MCF 10A (cell line): ENCODE results near the gene LOXHD1. TPM values are rescaled to one million over a fixed set of nuclear protein-coding genes. Genes with fewer than 3 reads are reported as not detected.

Experiments used
- BruUV-seq: library from RNA; stranded (reverse); fragments of 400-500 nt; replicated peaks from 2 replicates; lab custom pipeline; 2021; lab: Mats Ljungman, UMichigan
- CTCF ChIA-PET: fragments of 300-600 bp; sonication (Branson Sonifier 250); formaldehyde crosslinking; extraction: SDS; loops from one replicate; lab custom pipeline; 2021; ENCODE audit warnings: antibody characterized with exemption, inconsistent platforms; lab: Yijun Ruan, JAX
- POLR2A ChIA-PET: fragments of 300-600, 350-650 bp; sonication (Branson Sonifier 250); formaldehyde crosslinking; extraction: SDS; loops from one replicate; lab custom pipeline; 2020; ENCODE audit warnings: antibody characterized with exemption, inconsistent platforms; lab: Yijun Ruan, JAX
- DNase-seq: peaks from one replicate; pipeline ENCODE4 v3.0.0-alpha.2; 2018; ENCODE audit not compliant: unreplicated experiment
- H3K27ac Mint-ChIP-seq: one replicate; pipeline ENCODE4 v1.8.0; 2022; ENCODE audit warnings: mild to moderate bottlenecking, low read depth, mixed read lengths; ENCODE audit not compliant: unreplicated experiment
- H3K27me3 Mint-ChIP-seq: one replicate; pipeline ENCODE4 v1.8.0; 2022; ENCODE audit warnings: mixed read lengths; ENCODE audit not compliant: insufficient read depth, unreplicated experiment
- H3K36me3 Mint-ChIP-seq: one replicate; pipeline ENCODE4 v1.8.0; 2022; ENCODE audit warnings: mild to moderate bottlenecking, moderate library complexity, mixed read lengths; ENCODE audit not compliant: insufficient read depth, unreplicated experiment
- H3K4me1 Mint-ChIP-seq: one replicate; pipeline ENCODE4 v1.8.0; 2022; ENCODE audit warnings: mixed read lengths; ENCODE audit not compliant: insufficient read depth, unreplicated experiment
- H3K4me3 Mint-ChIP-seq: one replicate; pipeline ENCODE4 v1.8.0; 2022; ENCODE audit warnings: mild to moderate bottlenecking, moderate library complexity, mixed read lengths; ENCODE audit not compliant: unreplicated experiment
- H3K9me3 Mint-ChIP-seq: one replicate; pipeline ENCODE4 v1.8.0; 2022; ENCODE audit warnings: mixed read lengths; ENCODE audit not compliant: unreplicated experiment
- CTCF ChIP-seq: fragments of 200-600 bp; IDR thresholded peaks from one replicate; pipeline ENCODE4 v1.8.0; 2022; ENCODE audit warnings: antibody characterized with exemption, mild to moderate bottlenecking; ENCODE audit not compliant: unreplicated experiment
- intact Hi-C: fragments of 100-400 bp; cut with micrococcal nuclease; formaldehyde crosslinking; loops from 2 replicates; pipeline ENCODE4 v1.14.1; 2022
- total RNA-seq: library from RNA; stranded (reverse); gene quantifications from 2 replicates; pipeline ENCODE4 v1.2.3, GENCODE V29; 2022

The LOXHD1 gene
- total RNA-seq, 1 experiment from 2014 or later, result not detected

GRCh38 chr18:46541626-46542189 is 115.3 kb downstream of the LOXHD1 start:
- BruUV-seq, result no TSS peak
- H3K4me1 Mint-ChIP-seq, result peaks cover 5% of the 10 kb centered on the region
- intact Hi-C loops, result loop anchor here (1.0 kb wide), 1 partner anchor 44 kb away; no protein-coding TSS in a partner anchor
- no peak overlapping the region for H3K4me3 Mint-ChIP-seq
- peaks cover 8% of the 10 kb centered on the region for H3K9me3 Mint-ChIP-seq
- no peak for TF ChIP-seq CTCF
- ChIA-PET CTCF (interaction anchor here (0.6 kb wide), 1 partner anchor 1972 kb away, joined by 3 read pairs; no protein-coding TSS in a partner anchor), POLR2A (no interaction called here)
- DNase-seq, result no peak
- no peaks in the 10 kb centered on the region for H3K36me3 Mint-ChIP-seq
- no peak overlapping the region for H3K27ac Mint-ChIP-seq
- peaks cover 11% of the 10 kb centered on the region for H3K27me3 Mint-ChIP-seq

GRCh38 chr18:46538376-46538775 is 118.6 kb downstream of the LOXHD1 start:
- Mint-ChIP-seq H3K27ac (no peak overlapping the region), H3K4me3 (no peak overlapping the region), H3K27me3 (peaks cover 16% of the 10 kb centered on the region), H3K36me3 (no peaks in the 10 kb centered on the region), H3K4me1 (peaks cover 11% of the 10 kb centered on the region), H3K9me3 (peaks cover 8% of the 10 kb centered on the region)
- BruUV-seq, result no TSS peak
- DNase-seq, result no peak
- ChIA-PET CTCF (interaction anchor here (2.5 kb wide), 1 partner anchor 257 kb away, joined by 11 read pairs; no protein-coding TSS in a partner anchor), POLR2A (no interaction called here)
- intact Hi-C loops, result loop anchor here (5.0 kb wide), 1 partner anchor 216 kb away; no protein-coding TSS in a partner anchor
- TF ChIP-seq CTCF, result no peak

- Mint-ChIP-seq H3K27me3 (peaks cover 32% of the 10 kb centered on the region), H3K36me3 (no peaks in the 10 kb centered on the region), H3K4me1 (peaks cover 11% of the 10 kb centered on the region), H3K27ac (no peak overlapping the region), H3K9me3 (peaks cover 8% of the 10 kb centered on the region), H3K4me3 (no peak overlapping the region)
- no peak for TF ChIP-seq CTCF
- CTCF ChIA-PET, result interaction anchor here (0.6 to 2.5 kb wide), 3 partner anchors 122 to 255 kb away, joined by 3 to 11 read pairs (median 6); no protein-coding TSS in a partner anchor
- intact Hi-C loops, result loop anchor here (5.0 kb wide), 1 partner anchor 214 kb away; no protein-coding TSS in a partner anchor
- POLR2A ChIA-PET, result interaction anchor here (1.2 kb wide), 1 partner anchor 58 kb away, joined by 3 read pairs; no protein-coding TSS in a partner anchor
- DNase-seq, result peak; percentile 55
- BruUV-seq, result no TSS peak
Measured at GRCh38 chr18:46536215-46536874, 120.7 kb downstream of the LOXHD1 start.

GRCh38 chr18:46531482-46531881 is 125.5 kb downstream of the LOXHD1 start:
- peaks cover 8% of the 10 kb centered on the region for H3K9me3 Mint-ChIP-seq
- peaks cover 41% of the 10 kb centered on the region for H3K27me3 Mint-ChIP-seq
- CTCF ChIA-PET, result interaction anchor here (0.6 to 1.3 kb wide), 4 partner anchors 11 to 301 kb away, joined by 3 to 4 read pairs (median 4); no protein-coding TSS in a partner anchor
- no TSS peak for BruUV-seq
- no peak for DNase-seq
- peaks cover 4% of the 10 kb centered on the region for H3K4me1 Mint-ChIP-seq
- H3K27ac Mint-ChIP-seq, result no peak overlapping the region
- POLR2A ChIA-PET, result interaction anchor here (0.5 kb wide), 1 partner anchor 1955 kb away, joined by 4 read pairs; no protein-coding TSS in a partner anchor
- H3K4me3 Mint-ChIP-seq, result no peak overlapping the region
- no peaks in the 10 kb centered on the region for H3K36me3 Mint-ChIP-seq
- TF ChIP-seq CTCF, result no peak
- intact Hi-C loops, result no loop called here
